HG02943 (cell line): Measurements from ENCODE around the gene TTC13.

ENCODE experiments used
- ATAC-seq: cut with Tn5 transposase; IDR thresholded peaks from one replicate; pipeline ENCODE4 v1.9.1; 2021; ENCODE audit warnings: mild to moderate bottlenecking, low read depth, moderate library complexity; ENCODE audit not compliant: unreplicated experiment

TTC13 gene

GRCh38 chr1:230958370-230958769 is 20.3 kb downstream of the TTC13 start:
- no peak for ATAC-seq

GRCh38 chr1:230957580-230957989 is 21.1 kb downstream of the TTC13 start:
- ATAC-seq: no peak

- ATAC-seq: no peak
Observed at GRCh38 chr1:230950404-230950803, 28.3 kb downstream of the TTC13 start.

- no peak for ATAC-seq
Observed at GRCh38 chr1:230948903-230949302, 29.8 kb downstream of the TTC13 start.

GRCh38 chr1:230948301-230948700 is 30.4 kb downstream of the TTC13 start:
- ATAC-seq: no peak

GRCh38 chr1:230943048-230943593 is 35.5 kb downstream of the TTC13 start:
- no peak for ATAC-seq

- no peak for ATAC-seq
Observed at GRCh38 chr1:230940848-230941247, 37.8 kb downstream of the TTC13 start.

- ATAC-seq: no peak
Observed at GRCh38 chr1:230939806-230940489, 38.7 kb downstream of the TTC13 start.

GRCh38 chr1:230938924-230939368 is 39.7 kb downstream of the TTC13 start:
- ATAC-seq: no peak

- no peak for ATAC-seq
Observed at GRCh38 chr1:230937371-230937770, 41.3 kb downstream of the TTC13 start.

- ATAC-seq: no peak
Observed at GRCh38 chr1:230936475-230936874, 42.2 kb downstream of the TTC13 start.

GRCh38 chr1:230935852-230936251 is 42.8 kb downstream of the TTC13 start:
- ATAC-seq: no peak

GRCh38 chr1:230930986-230931385 is 47.7 kb downstream of the TTC13 start:
- no peak for ATAC-seq

- ATAC-seq: no peak
Observed at GRCh38 chr1:230926182-230926581, 52.5 kb downstream of the TTC13 start.

- no peak for ATAC-seq
Observed at GRCh38 chr1:230925608-230926007, 53.1 kb downstream of the TTC13 start.

GRCh38 chr1:230923176-230923575 is 55.5 kb downstream of the TTC13 start:
- ATAC-seq: no peak

GRCh38 chr1:230922620-230923019 is 56.0 kb downstream of the TTC13 start:
- no peak for ATAC-seq

- no peak for ATAC-seq
Observed at GRCh38 chr1:230919207-230919606, 59.5 kb downstream of the TTC13 start.

GRCh38 chr1:230917284-230918135 is 61.2 kb downstream of the TTC13 start:
- no peak for ATAC-seq

- ATAC-seq: no peak
Observed at GRCh38 chr1:230916587-230917283, 61.9 kb downstream of the TTC13 start.

- ATAC-seq: no peak
Observed at GRCh38 chr1:230915078-230915477, 63.6 kb downstream of the TTC13 start.
